SU-DHL-6 (cell line): ENCODE measurements around the gene RASGRF2.

ENCODE experiments used
- H2AFZ ChIP-seq: fragments of 200-600 bp; sonication (generic); 2 replicates; pipeline ENCODE4 v1.6.1; 2014; ENCODE audit warnings: low read depth, mild to moderate bottlenecking, moderate library complexity, mixed read lengths, antibody characterized with exemption, low read length; ENCODE audit not compliant: severe bottlenecking
- H3F3A ChIP-seq: fragments of 200-600 bp; shearing (Covaris generic); 2 replicates; pipeline ENCODE4 v1.6.0; 2016; ENCODE audit warnings: antibody characterized with exemption, mild to moderate bottlenecking; ENCODE audit not compliant: insufficient read depth
- H3K27ac ChIP-seq: fragments of 200-600 bp; sonication (generic); 2 replicates; pipeline ENCODE4 v1.5.1; 2016; ENCODE audit warnings: low read depth, mild to moderate bottlenecking, low read length, moderate library complexity, mixed read lengths
- H3K27me3 ChIP-seq: fragments of 200-600 bp; sonication (generic), shearing (Covaris generic); 2 replicates; pipeline ENCODE4 v1.6.0; 2014; ENCODE audit warnings: mild to moderate bottlenecking, low read length
- H3K36me3 ChIP-seq: fragments of 200-600 bp; sonication (generic); 2 replicates; pipeline ENCODE4 v1.6.1; 2014; ENCODE audit warnings: mild to moderate bottlenecking, low read length, mixed read lengths
- H3K4me2 ChIP-seq: fragments of 300-600, 200-600 bp; shearing (Covaris generic), sonication (generic); 2 replicates; pipeline ENCODE4 v1.6.0; 2014; ENCODE audit warnings: low read length, low read depth, mild to moderate bottlenecking; ENCODE audit not compliant: poor library complexity, severe bottlenecking
- H3K4me3 ChIP-seq: fragments of 200-600 bp; sonication (generic); 2 replicates; pipeline ENCODE4 v1.5.1; 2014; ENCODE audit warnings: antibody characterized with exemption, low read length, mild to moderate bottlenecking, mixed read lengths; ENCODE audit not compliant: insufficient read depth, poor library complexity, severe bottlenecking
- H3K79me2 ChIP-seq: fragments of 200-600 bp; sonication (generic); 2 replicates; pipeline ENCODE4 v1.6.1; 2014; ENCODE audit warnings: mild to moderate bottlenecking, low read length, moderate library complexity; ENCODE audit not compliant: insufficient read depth
- H3K9ac ChIP-seq: fragments of 200-600 bp; sonication (generic); 2 replicates; pipeline ENCODE4 v1.7.0; 2014; ENCODE audit warnings: mild to moderate bottlenecking, low read length
- H3K9me2 ChIP-seq: fragments of 200-600 bp; sonication (generic); replicated peaks from 2 replicates; pipeline ENCODE4 v1.6.1; 2014; ENCODE audit warnings: low read length; ENCODE audit not compliant: insufficient read depth
- H3K9me3 ChIP-seq: fragments of 200-600 bp; sonication (generic); 2 replicates; pipeline ENCODE4 v1.6.1; 2014; ENCODE audit warnings: low read length, mixed read lengths; ENCODE audit not compliant: insufficient read depth
- H4K20me1 ChIP-seq: fragments of 200-600 bp; sonication (generic); 2 replicates; pipeline ENCODE4 v1.6.1; 2014; ENCODE audit warnings: low read depth, mild to moderate bottlenecking, antibody characterized with exemption, low read length, moderate library complexity, mixed read lengths
- EZH2phosphoT487 ChIP-seq: fragments of 200-600 bp; sonication (generic), shearing (Covaris generic); conservative IDR thresholded peaks from 2 replicates; pipeline ENCODE4 v1.6.1; 2018; ENCODE audit warnings: mild to moderate bottlenecking, antibody characterized with exemption, low read length, moderate library complexity, mixed read lengths
- TF ChIP-seq, protein P1 (sequence below): fragments of 200-600 bp; sonication (generic); IDR thresholded peaks from one replicate; pipeline ENCODE4 v1.5.1; 2017; ENCODE audit warnings: antibody characterized with exemption, mild to moderate bottlenecking, low read length, moderate library complexity; ENCODE audit not compliant: insufficient read depth, poor library complexity, severe bottlenecking

RASGRF2 gene

GRCh38 chr5:81105261-81105877 lies 145.2 kb downstream of the RASGRF2 start:
- no peaks in the 10 kb centered on the region for H3K9me2 ChIP-seq
- no peak overlapping the region for H2AFZ ChIP-seq
- H3K27me3 ChIP-seq: no peaks in the 10 kb centered on the region
- H4K20me1 ChIP-seq: no peaks in the 10 kb centered on the region
- no peak overlapping the region for H3K9ac ChIP-seq
- no peak overlapping the region for H3K4me2 ChIP-seq
- H3K79me2 ChIP-seq: no peaks in the 10 kb centered on the region
- H3K4me3 ChIP-seq: no peak overlapping the region
- no peaks in the 10 kb centered on the region for H3F3A ChIP-seq
- no peaks in the 10 kb centered on the region for H3K36me3 ChIP-seq
- H3K9me3 ChIP-seq: no peaks in the 10 kb centered on the region
- no peak overlapping the region for H3K27ac ChIP-seq
- no peak for TF ChIP-seq EZH2phosphoT487
- TF ChIP-seq, protein P1, sequence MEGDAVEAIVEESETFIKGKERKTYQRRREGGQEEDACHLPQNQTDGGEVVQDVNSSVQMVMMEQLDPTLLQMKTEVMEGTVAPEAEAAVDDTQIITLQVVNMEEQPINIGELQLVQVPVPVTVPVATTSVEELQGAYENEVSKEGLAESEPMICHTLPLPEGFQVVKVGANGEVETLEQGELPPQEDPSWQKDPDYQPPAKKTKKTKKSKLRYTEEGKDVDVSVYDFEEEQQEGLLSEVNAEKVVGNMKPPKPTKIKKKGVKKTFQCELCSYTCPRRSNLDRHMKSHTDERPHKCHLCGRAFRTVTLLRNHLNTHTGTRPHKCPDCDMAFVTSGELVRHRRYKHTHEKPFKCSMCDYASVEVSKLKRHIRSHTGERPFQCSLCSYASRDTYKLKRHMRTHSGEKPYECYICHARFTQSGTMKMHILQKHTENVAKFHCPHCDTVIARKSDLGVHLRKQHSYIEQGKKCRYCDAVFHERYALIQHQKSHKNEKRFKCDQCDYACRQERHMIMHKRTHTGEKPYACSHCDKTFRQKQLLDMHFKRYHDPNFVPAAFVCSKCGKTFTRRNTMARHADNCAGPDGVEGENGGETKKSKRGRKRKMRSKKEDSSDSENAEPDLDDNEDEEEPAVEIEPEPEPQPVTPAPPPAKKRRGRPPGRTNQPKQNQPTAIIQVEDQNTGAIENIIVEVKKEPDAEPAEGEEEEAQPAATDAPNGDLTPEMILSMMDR: no peak

- Histone ChIP-seq H3K9ac (no peak overlapping the region), H3K27me3 (no peaks in the 10 kb centered on the region)
These were observed 155.1 kb downstream of the RASGRF2 start for GRCh38 chr5:81115261-81115660.

DNA sequence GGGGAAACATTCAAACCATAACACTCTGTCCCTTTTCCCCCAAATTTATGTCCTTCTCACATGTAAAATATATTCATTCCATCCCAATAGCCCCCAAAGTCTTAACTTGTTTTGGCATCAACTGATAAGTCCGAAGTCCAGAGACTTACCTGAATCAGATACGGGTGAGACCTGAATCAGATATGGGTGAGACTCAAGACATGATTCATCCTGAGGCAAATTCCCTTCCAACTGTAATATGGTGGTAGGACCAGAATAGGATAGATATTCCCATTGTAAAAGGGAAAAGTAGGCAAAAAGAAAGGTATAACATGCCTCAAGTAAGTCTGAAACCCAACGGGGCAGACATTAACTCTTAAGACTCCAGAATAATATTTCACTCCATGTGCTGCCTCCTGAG lies 157.4 kb downstream of the RASGRF2 start:
- no peaks in the 10 kb centered on the region for H3F3A ChIP-seq
- no peaks in the 10 kb centered on the region for H3K36me3 ChIP-seq
- H3K4me2 ChIP-seq: no peak overlapping the region
- H2AFZ ChIP-seq: no peak overlapping the region
- no peak overlapping the region for H3K9ac ChIP-seq
- no peak for TF ChIP-seq EZH2phosphoT487
- TF ChIP-seq, protein P1: no peak
- no peak overlapping the region for H3K27ac ChIP-seq
- no peaks in the 10 kb centered on the region for H4K20me1 ChIP-seq
- H3K27me3 ChIP-seq: no peaks in the 10 kb centered on the region
- H3K79me2 ChIP-seq: no peaks in the 10 kb centered on the region
- no peak overlapping the region for H3K4me3 ChIP-seq
- no peaks in the 10 kb centered on the region for H3K9me2 ChIP-seq
- no peaks in the 10 kb centered on the region for H3K9me3 ChIP-seq

More at GRCh38 chr5:81115261-81115660, 155.1 kb downstream of the RASGRF2 start:
- Histone ChIP-seq H3K9me2 (no peaks in the 10 kb centered on the region), H3K9me3 (no peaks in the 10 kb centered on the region), H2AFZ (no peak overlapping the region), H4K20me1 (no peaks in the 10 kb centered on the region), H3F3A (no peaks in the 10 kb centered on the region), H3K4me2 (no peak overlapping the region), H3K36me3 (no peaks in the 10 kb centered on the region), H3K27ac (no peak overlapping the region), H3K79me2 (no peaks in the 10 kb centered on the region), H3K4me3 (no peak overlapping the region)
- TF ChIP-seq EZH2phosphoT487: no peak
- TF ChIP-seq, protein P1: no peak
